ENCODE data around the gene SCAMP4.

SCAMP4 gene

GRCh38 chr19:1905863-1906375 lies 720 bp downstream of the SCAMP4 start:
- no peaks in the 10 kb centered on the region for H4K20me1 ChIP-seq (ENCODE audit: low read depth, low read length)

GRCh38 chr19:1906985-1907562 lies 1.9 kb downstream of the SCAMP4 start:
- Histone ChIP-seq H3K4me3 (ENCODE audit: insufficient read depth, low read length, poor library complexity, severe bottlenecking) (no peak overlapping the region), H3K36me3 (ENCODE audit: low read length) (no peaks in the 10 kb centered on the region), H3F3A (ENCODE audit: insufficient read depth) (peaks cover 9% of the 10 kb centered on the region), H3K9me3 (ENCODE audit: insufficient read depth, low read length) (no peaks in the 10 kb centered on the region), H4K20me1 (ENCODE audit: low read depth, low read length) (no peaks in the 10 kb centered on the region), H3K9me2 (replicated peaks; ENCODE audit: insufficient read depth, low read length) (no peaks in the 10 kb centered on the region), H3K27ac (ENCODE audit: low read depth, low read length) (no peak overlapping the region), H2AFZ (ENCODE audit: low read depth, low read length, severe bottlenecking) (no peak overlapping the region), H3K27me3 (ENCODE audit: low read length) (no peaks in the 10 kb centered on the region), H3K79me2 (ENCODE audit: insufficient read depth, low read length) (peaks cover 54% of the 10 kb centered on the region), H3K4me2 (ENCODE audit: low read depth, low read length, poor library complexity, severe bottlenecking) (no peak overlapping the region), H3K9ac (ENCODE audit: low read length) (no peak overlapping the region)
- no peak for TF ChIP-seq CTCF (IDR thresholded peaks at IDR 0.05; ENCODE audit: insufficient read depth, low read length, poor library complexity, severe bottlenecking)
- TF ChIP-seq EZH2phosphoT487 (conservative IDR thresholded peaks at IDR 0.05; ENCODE audit: low read length) = no peak

More at GRCh38 chr19:1905863-1906375, 720 bp downstream of the SCAMP4 start:
- Histone ChIP-seq H3K9me3 (ENCODE audit: insufficient read depth, low read length) (no peaks in the 10 kb centered on the region), H2AFZ (ENCODE audit: low read depth, low read length, severe bottlenecking) (no peak overlapping the region), H3K79me2 (ENCODE audit: insufficient read depth, low read length) (peaks cover 43% of the 10 kb centered on the region), H3K27me3 (ENCODE audit: low read length) (no peaks in the 10 kb centered on the region), H3K9me2 (replicated peaks; ENCODE audit: insufficient read depth, low read length) (no peaks in the 10 kb centered on the region), H3K4me2 (ENCODE audit: low read depth, low read length, poor library complexity, severe bottlenecking) (peak overlapping the region; percentile 92), H3K36me3 (ENCODE audit: low read length) (no peaks in the 10 kb centered on the region), H3K4me3 (ENCODE audit: insufficient read depth, low read length, poor library complexity, severe bottlenecking) (peak overlapping the region; percentile 69), H3F3A (ENCODE audit: insufficient read depth) (peaks cover 9% of the 10 kb centered on the region), H3K9ac (ENCODE audit: low read length) (peak overlapping the region; percentile 66), H3K27ac (ENCODE audit: low read depth, low read length) (peak overlapping the region; percentile 46)
- TF ChIP-seq EZH2phosphoT487 (conservative IDR thresholded peaks at IDR 0.05; ENCODE audit: low read length) = no peak
- no peak for TF ChIP-seq CTCF (IDR thresholded peaks at IDR 0.05; ENCODE audit: insufficient read depth, low read length, poor library complexity, severe bottlenecking)

- Histone ChIP-seq H3K9ac (ENCODE audit: low read length) (no peak overlapping the region), H3F3A (ENCODE audit: insufficient read depth) (peaks cover 9% of the 10 kb centered on the region), H3K27me3 (ENCODE audit: low read length) (no peaks in the 10 kb centered on the region), H4K20me1 (ENCODE audit: low read depth, low read length) (no peaks in the 10 kb centered on the region), H3K4me2 (ENCODE audit: low read depth, low read length, poor library complexity, severe bottlenecking) (no peak overlapping the region), H3K9me3 (ENCODE audit: insufficient read depth, low read length) (no peaks in the 10 kb centered on the region), H3K27ac (ENCODE audit: low read depth, low read length) (no peak overlapping the region), H3K36me3 (ENCODE audit: low read length) (no peaks in the 10 kb centered on the region), H3K9me2 (replicated peaks; ENCODE audit: insufficient read depth, low read length) (no peaks in the 10 kb centered on the region), H2AFZ (ENCODE audit: low read depth, low read length, severe bottlenecking) (no peak overlapping the region), H3K4me3 (ENCODE audit: insufficient read depth, low read length, poor library complexity, severe bottlenecking) (no peak overlapping the region), H3K79me2 (ENCODE audit: insufficient read depth, low read length) (peaks cover 57% of the 10 kb centered on the region)
- TF ChIP-seq EZH2phosphoT487 (conservative IDR thresholded peaks at IDR 0.05; ENCODE audit: low read length) (no peak), CTCF (IDR thresholded peaks at IDR 0.05; ENCODE audit: insufficient read depth, low read length, poor library complexity, severe bottlenecking) (no peak)
Observed at GRCh38 chr19:1907563-1908363, 2.6 kb downstream of the SCAMP4 start.

All from SU-DHL-6 (cell line).